Esophagus squamous epithelium (tissue), 4 donors: ENCODE measurements around the gene PSIP1.

Experiments used
- POLR2A ChIP-seq, 4 donors: fragments of 450-650 bp; IDR thresholded peaks; one replicate each; pipeline ENCODE4 v1.6.1; 2017; ENCODE audit warnings: antibody characterized with exemption in 4 of 4, mild to moderate bottlenecking in 4 of 4, moderate library complexity in 3 of 4
- TF ChIP-seq, protein P1 (sequence below), 6 experiments: fragments of 450-650 bp in 4 of 6; fragments of 200-600 bp in 2 of 6; sonication (generic) in 2 of 6; IDR thresholded peaks; one replicate each; pipeline ENCODE4 v1.5.1; 2016 to 2019; ENCODE audit warnings: antibody characterized with exemption in 6 of 6, mild to moderate bottlenecking in 4 of 6, moderate library complexity in 4 of 6

DNA sequence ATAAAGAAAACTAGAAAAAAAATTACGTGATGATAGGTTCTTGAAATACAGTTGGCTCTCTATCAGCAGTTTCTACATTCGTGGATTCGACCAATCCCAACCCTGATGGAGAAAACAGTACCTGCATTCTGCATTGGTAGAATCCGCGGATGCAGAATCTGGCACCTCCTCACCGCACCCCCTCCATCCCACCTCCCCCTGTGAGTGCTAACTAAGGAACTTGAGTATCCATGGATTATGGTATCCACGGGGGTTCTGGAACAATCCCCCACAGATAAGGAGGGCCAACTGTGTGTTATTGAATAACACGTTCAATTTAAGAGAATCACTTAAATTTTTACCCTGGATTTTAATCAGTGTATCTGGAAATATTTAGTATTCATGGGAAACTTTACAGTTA is 10.5 kb upstream of the PSIP1 start:
- TF ChIP-seq POLR2A (IDR thresholded peaks at IDR 0.05): no peak
- TF ChIP-seq, protein P1, sequence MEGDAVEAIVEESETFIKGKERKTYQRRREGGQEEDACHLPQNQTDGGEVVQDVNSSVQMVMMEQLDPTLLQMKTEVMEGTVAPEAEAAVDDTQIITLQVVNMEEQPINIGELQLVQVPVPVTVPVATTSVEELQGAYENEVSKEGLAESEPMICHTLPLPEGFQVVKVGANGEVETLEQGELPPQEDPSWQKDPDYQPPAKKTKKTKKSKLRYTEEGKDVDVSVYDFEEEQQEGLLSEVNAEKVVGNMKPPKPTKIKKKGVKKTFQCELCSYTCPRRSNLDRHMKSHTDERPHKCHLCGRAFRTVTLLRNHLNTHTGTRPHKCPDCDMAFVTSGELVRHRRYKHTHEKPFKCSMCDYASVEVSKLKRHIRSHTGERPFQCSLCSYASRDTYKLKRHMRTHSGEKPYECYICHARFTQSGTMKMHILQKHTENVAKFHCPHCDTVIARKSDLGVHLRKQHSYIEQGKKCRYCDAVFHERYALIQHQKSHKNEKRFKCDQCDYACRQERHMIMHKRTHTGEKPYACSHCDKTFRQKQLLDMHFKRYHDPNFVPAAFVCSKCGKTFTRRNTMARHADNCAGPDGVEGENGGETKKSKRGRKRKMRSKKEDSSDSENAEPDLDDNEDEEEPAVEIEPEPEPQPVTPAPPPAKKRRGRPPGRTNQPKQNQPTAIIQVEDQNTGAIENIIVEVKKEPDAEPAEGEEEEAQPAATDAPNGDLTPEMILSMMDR (IDR thresholded peaks at IDR 0.05): no peak
